Sciatic nerve (tissue), 2 donors: ENCODE results near the gene ALDH1A3. TPM values are rescaled to one million over a fixed set of nuclear protein-coding genes. Genes with fewer than 3 reads are reported as not detected.

Experiments
- ATAC-seq: fragments of 200-7000 bp; cut with Tn5 transposase; one replicate; pipeline ENCODE4 v1.9.1; 2020; ENCODE audit warnings: mild to moderate bottlenecking, moderate library complexity
- DNase-seq: peaks from one replicate; pipeline ENCODE4 v3.0.0-alpha.2; 2020; ENCODE audit warnings: low spot score
- intact Hi-C: fragments of 100-400 bp; cut with DNase I; formaldehyde crosslinking; loops from one replicate; pipeline ENCODE4 v1.14.2; 2022
- total RNA-seq: library from RNA; stranded (reverse); fragmentation: NEBNext Ultra II Directional; extraction: Animal tissue kit (Norgen Biotek cat#: 25700); gene quantifications from one replicate; pipeline ENCODE4 v1.2.1, GENCODE V29; 2021
- donor health status: DM: no; HTN: no; CAD: no.
- donor health status: DM: no; HTN: no; CAD: no.

ALDH1A3 gene
- total RNA-seq, 1 donor from 2014 or later, result 48.3 TPM

- intact Hi-C loops, result loop anchor here (5.0 kb wide), 1 partner anchor 89 kb away; no protein-coding TSS in a partner anchor
- ATAC-seq (peak; percentile 94), DNase-seq (peak; percentile 85)
Observed at GRCh38 chr15:100918034-100918689, 38.5 kb downstream of the ALDH1A3 start.

- intact Hi-C loops, result loop anchor here (5.0 kb wide), 1 partner anchor 88 kb away; no protein-coding TSS in a partner anchor
- ATAC-seq (peak; percentile 51), DNase-seq (peak; percentile 68)
Observed at GRCh38 chr15:100918690-100919480, 39.3 kb downstream of the ALDH1A3 start, which contains the start of gene LRRK1. LRRK1 (plus strand) TSS chr15:100919357; CDS start chr15:100924633, 5,276 bp downstream.

GRCh38 chr15:100919481-100920405 lies 40.1 kb downstream of the ALDH1A3 start:
- DNase-seq (peak; percentile 68), ATAC-seq (peak; percentile 41)
- intact Hi-C loops, result loop anchor here (5.0 kb wide), 1 partner anchor 88 kb away; no protein-coding TSS in a partner anchor

GRCh38 chr15:100920516-100921135 lies 41.0 kb downstream of the ALDH1A3 start:
- no peak for ATAC-seq
- intact Hi-C loops, result no loop called here
- no peak for DNase-seq

GRCh38 chr15:100922192-100923040 lies 42.8 kb downstream of the ALDH1A3 start:
- intact Hi-C loops, result no loop called here
- DNase-seq (no peak), ATAC-seq (no peak)

GRCh38 chr15:100923076-100923475 lies 43.4 kb downstream of the ALDH1A3 start:
- ATAC-seq, result no peak
- no peak for DNase-seq
- intact Hi-C loops, result no loop called here

- ATAC-seq (no peak), DNase-seq (no peak)
- intact Hi-C loops, result no loop called here
Observed at GRCh38 chr15:100923902-100924301, 44.3 kb downstream of the ALDH1A3 start.

- intact Hi-C loops, result no loop called here
- ATAC-seq (no peak), DNase-seq (no peak)
Observed at GRCh38 chr15:100924436-100924835, 44.8 kb downstream of the ALDH1A3 start.

GRCh38 chr15:100925480-100925879 lies 45.8 kb downstream of the ALDH1A3 start:
- no peak for ATAC-seq
- intact Hi-C loops, result no loop called here

GRCh38 chr15:100926258-100926657 lies 46.6 kb downstream of the ALDH1A3 start:
- intact Hi-C loops, result no loop called here
- DNase-seq (no peak), ATAC-seq (no peak)

More at GRCh38 chr15:100925480-100925879, 45.8 kb downstream of the ALDH1A3 start:
- DNase-seq, result no peak

- DNase-seq (no peak), ATAC-seq (no peak)
- intact Hi-C loops, result no loop called here
Observed at GRCh38 chr15:100926971-100927756, 47.5 kb downstream of the ALDH1A3 start.

- intact Hi-C loops, result no loop called here
- no peak for DNase-seq
- ATAC-seq, result no peak
Observed at GRCh38 chr15:100928632-100929280, 49.1 kb downstream of the ALDH1A3 start.

- no peak for ATAC-seq
- intact Hi-C loops, result no loop called here
- no peak for DNase-seq
Observed at GRCh38 chr15:100929641-100930042, 50.0 kb downstream of the ALDH1A3 start.

- intact Hi-C loops, result no loop called here
- ATAC-seq, result no peak
- DNase-seq, result no peak
Observed at GRCh38 chr15:100930306-100930848, 50.7 kb downstream of the ALDH1A3 start.

GRCh38 chr15:100931143-100931890 lies 51.7 kb downstream of the ALDH1A3 start:
- ATAC-seq, result no peak
- intact Hi-C loops, result no loop called here
- DNase-seq, result no peak
